B cell (primary cell): ENCODE data around the gene PARD3B.

Experiments
- EZH2 ChIP-seq: IDR thresholded peaks from 2 replicates; pipeline ENCODE4 v1.6.1; 2012; ENCODE audit warnings: borderline replicate concordance, low read depth, mild to moderate bottlenecking, moderate library complexity, low read length; ENCODE audit not compliant: insufficient read depth, poor library complexity, severe bottlenecking
- TF ChIP-seq, protein P1 (sequence below): fragments of 200-600 bp; IDR thresholded peaks from one replicate; pipeline ENCODE4 v1.8.0; 2022; ENCODE audit warnings: antibody characterized with exemption, mild to moderate bottlenecking

DNA sequence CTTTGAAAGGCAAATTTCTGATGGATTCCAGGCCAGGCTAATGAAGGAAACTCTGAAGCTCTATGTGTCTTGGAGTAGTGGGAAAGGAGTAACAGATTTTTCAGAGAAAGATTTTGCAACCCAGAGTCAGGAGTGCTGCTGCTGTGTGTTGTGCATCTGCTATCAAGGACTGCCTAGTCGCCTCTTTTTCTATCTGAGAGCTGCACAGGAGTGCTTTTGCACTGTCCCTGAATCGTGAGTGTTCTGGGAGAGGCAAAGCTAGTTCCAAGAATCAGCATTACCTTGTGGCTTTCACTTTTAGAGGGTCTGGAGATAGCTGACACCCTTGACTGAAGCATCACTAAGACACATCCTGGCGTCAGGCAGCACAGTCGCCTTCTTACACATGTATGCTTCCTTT, 336.4 kb downstream of the PARD3B start:
- no peak for TF ChIP-seq EZH2
- TF ChIP-seq, protein P1, sequence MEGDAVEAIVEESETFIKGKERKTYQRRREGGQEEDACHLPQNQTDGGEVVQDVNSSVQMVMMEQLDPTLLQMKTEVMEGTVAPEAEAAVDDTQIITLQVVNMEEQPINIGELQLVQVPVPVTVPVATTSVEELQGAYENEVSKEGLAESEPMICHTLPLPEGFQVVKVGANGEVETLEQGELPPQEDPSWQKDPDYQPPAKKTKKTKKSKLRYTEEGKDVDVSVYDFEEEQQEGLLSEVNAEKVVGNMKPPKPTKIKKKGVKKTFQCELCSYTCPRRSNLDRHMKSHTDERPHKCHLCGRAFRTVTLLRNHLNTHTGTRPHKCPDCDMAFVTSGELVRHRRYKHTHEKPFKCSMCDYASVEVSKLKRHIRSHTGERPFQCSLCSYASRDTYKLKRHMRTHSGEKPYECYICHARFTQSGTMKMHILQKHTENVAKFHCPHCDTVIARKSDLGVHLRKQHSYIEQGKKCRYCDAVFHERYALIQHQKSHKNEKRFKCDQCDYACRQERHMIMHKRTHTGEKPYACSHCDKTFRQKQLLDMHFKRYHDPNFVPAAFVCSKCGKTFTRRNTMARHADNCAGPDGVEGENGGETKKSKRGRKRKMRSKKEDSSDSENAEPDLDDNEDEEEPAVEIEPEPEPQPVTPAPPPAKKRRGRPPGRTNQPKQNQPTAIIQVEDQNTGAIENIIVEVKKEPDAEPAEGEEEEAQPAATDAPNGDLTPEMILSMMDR = no peak
